Mesenchymal stem cell (in vitro differentiated cells and primary cell): ENCODE data around the gene PGF.

Experiments
- DNase-seq: peaks from one replicate; pipeline ENCODE4 v3.0.0-alpha.2; 2013
- H2AFZ ChIP-seq: one replicate; pipeline ENCODE4 v1.6.1; 2013; ENCODE audit warnings: low read depth, mild to moderate bottlenecking, control low read depth, inconsistent platforms, low read length, moderate library complexity
- H2AK5ac ChIP-seq: 2 replicates; pipeline ENCODE4 v1.6.1; 2013; ENCODE audit warnings: low read length, moderate library complexity, mild to moderate bottlenecking, inconsistent platforms; ENCODE audit not compliant: severe bottlenecking
- H2BK120ac ChIP-seq: one replicate; pipeline ENCODE4 v1.6.1; 2013; ENCODE audit warnings: low read depth, mild to moderate bottlenecking, inconsistent platforms, low read length, moderate library complexity
- H2BK12ac ChIP-seq, 2 experiments: one replicate each; pipeline ENCODE4 v1.6.1; 2013; ENCODE audit warnings: inconsistent platforms in 2 of 2, low read length in 2 of 2, mild to moderate bottlenecking in 2 of 2, moderate library complexity in 2 of 2, control low read depth in 1 of 2
- H2BK15ac ChIP-seq: one replicate; pipeline ENCODE4 v1.6.1; 2013; ENCODE audit warnings: mild to moderate bottlenecking, low read depth, inconsistent platforms; ENCODE audit not compliant: poor library complexity, severe bottlenecking
- H2BK5ac ChIP-seq: 2 replicates; pipeline ENCODE4 v1.6.1; 2013; ENCODE audit warnings: low read depth, mild to moderate bottlenecking, low read length, control low read depth, inconsistent platforms; ENCODE audit not compliant: poor library complexity, severe bottlenecking
- H3K14ac ChIP-seq, 2 experiments: one replicate each; pipeline ENCODE4 v1.6.1; 2013; ENCODE audit warnings: inconsistent platforms in 2 of 2, low read length in 2 of 2, control low read depth in 1 of 2, mild to moderate bottlenecking in 1 of 2, moderate library complexity in 1 of 2
- H3K18ac ChIP-seq, 2 experiments: one replicate each; pipeline ENCODE4 v1.6.1; 2013; ENCODE audit warnings: inconsistent platforms in 2 of 2, low read length in 2 of 2, control low read depth in 1 of 2, low read depth in 1 of 2, mild to moderate bottlenecking in 1 of 2
- H3K23ac ChIP-seq, 2 experiments: one replicate each; pipeline ENCODE4 v1.6.1; 2013; ENCODE audit warnings: inconsistent platforms in 2 of 2, low read length in 2 of 2, mild to moderate bottlenecking in 2 of 2, moderate library complexity in 2 of 2, control low read depth in 1 of 2
- H3K27ac ChIP-seq: 2 replicates; pipeline ENCODE4 v1.5.1; 2013; ENCODE audit warnings: mild to moderate bottlenecking, moderate library complexity, low read length, control low read depth, inconsistent platforms; ENCODE audit not compliant: poor library complexity, severe bottlenecking
- H3K27me3 ChIP-seq, 2 experiments: 2 replicates each; pipeline versions ENCODE4 v1.6.1 to v1.7.0; 2013; ENCODE audit warnings: low read length in 2 of 2, mild to moderate bottlenecking in 2 of 2, moderate library complexity in 2 of 2, control low read depth in 1 of 2, inconsistent platforms in 1 of 2; ENCODE audit not compliant: control insufficient read depth in 1 of 2, insufficient read depth in 1 of 2
- H3K36me3 ChIP-seq, 2 experiments: 2 replicates each; pipeline versions ENCODE4 v1.6.1 to v1.7.0; 2013; ENCODE audit warnings: low read length in 2 of 2, control low read depth in 1 of 2, inconsistent platforms in 1 of 2, low read depth in 1 of 2, mild to moderate bottlenecking in 1 of 2; ENCODE audit not compliant: insufficient read depth in 2 of 2, control insufficient read depth in 1 of 2
- H3K4ac ChIP-seq, 2 experiments: one replicate each; pipeline ENCODE4 v1.6.1; 2013; ENCODE audit warnings: inconsistent platforms in 2 of 2, low read length in 2 of 2, mild to moderate bottlenecking in 2 of 2, moderate library complexity in 2 of 2, control low read depth in 1 of 2, low read depth in 1 of 2
- H3K4me1 ChIP-seq: 2 replicates; pipeline ENCODE4 v1.6.1; 2013; ENCODE audit warnings: low read depth, low read length, control low read depth; ENCODE audit not compliant: control insufficient read depth, insufficient read depth
- H3K4me2 ChIP-seq: 2 replicates; pipeline ENCODE4 v1.6.1; 2013; ENCODE audit warnings: low read length, mild to moderate bottlenecking, inconsistent platforms; ENCODE audit not compliant: poor library complexity, severe bottlenecking
- H3K4me3 ChIP-seq, 2 experiments: 2 replicates each; pipeline versions ENCODE4 v1.5.1 to v1.7.0; 2013; ENCODE audit warnings: low read length in 2 of 2, mild to moderate bottlenecking in 2 of 2, control low read depth in 1 of 2, low read depth in 1 of 2; ENCODE audit not compliant: insufficient read depth in 1 of 2
- H3K79me1 ChIP-seq: replicated peaks from 2 replicates; pipeline ENCODE4 v1.6.1; 2013; ENCODE audit warnings: mild to moderate bottlenecking, control low read depth, low read length, inconsistent platforms; ENCODE audit not compliant: poor library complexity, severe bottlenecking
- H3K9ac ChIP-seq: 2 replicates; pipeline ENCODE4 v1.7.0; 2013; ENCODE audit warnings: mild to moderate bottlenecking, low read length, moderate library complexity
- H3K9me3 ChIP-seq: 2 replicates; pipeline ENCODE4 v1.7.0; 2013; ENCODE audit warnings: mild to moderate bottlenecking, low read length; ENCODE audit not compliant: control insufficient read depth
- H4K8ac ChIP-seq: one replicate; pipeline ENCODE4 v1.6.1; 2013; ENCODE audit warnings: inconsistent platforms, mild to moderate bottlenecking, low read length, moderate library complexity
- H4K91ac ChIP-seq: one replicate; pipeline ENCODE4 v1.6.1; 2013; ENCODE audit warnings: mild to moderate bottlenecking, low read length, inconsistent platforms
- WGBS: methylation state at CpG from one replicate; pipeline ENCODE4 v1.1.7; 2013; ENCODE audit warnings: mixed read lengths; 5-methylcytosine and 5-hydroxymethylcytosine counted together

Gene PGF

GRCh38 chr14:74936731-74937130, 18.7 kb downstream of the PGF start:
- H2BK15ac ChIP-seq = no peak overlapping the region
- H3K4me3 ChIP-seq = no peak overlapping the region
- H3K79me1 ChIP-seq = no peaks in the 10 kb centered on the region
- no peak overlapping the region for H2AFZ ChIP-seq
- H2BK5ac ChIP-seq = no peak overlapping the region
- no peak overlapping the region for H3K9ac ChIP-seq
- no peak overlapping the region for H3K4me2 ChIP-seq
- H2AK5ac ChIP-seq = no peak overlapping the region
- no peak overlapping the region for H3K18ac ChIP-seq
- no peak overlapping the region for H3K27ac ChIP-seq
- H3K4me1 ChIP-seq = peaks cover 21% of the 10 kb centered on the region
- H3K27me3 ChIP-seq = peaks cover 0 to 3% of the 10 kb centered on the region in 2 experiments
- DNase-seq = no peak
- 93% methylated on average over 8 of the region's 8 CpGs for WGBS
- no peak overlapping the region for H4K8ac ChIP-seq
- no peak overlapping the region for H2BK12ac ChIP-seq
- H3K36me3 ChIP-seq = no peaks in the 10 kb centered on the region
- H3K14ac ChIP-seq = no peak overlapping the region
- H2BK120ac ChIP-seq = no peak overlapping the region
- H3K23ac ChIP-seq = no peak overlapping the region
- H4K91ac ChIP-seq = no peak overlapping the region
- no peaks in the 10 kb centered on the region for H3K9me3 ChIP-seq
- no peak overlapping the region for H3K4ac ChIP-seq

- Histone ChIP-seq H3K9ac (no peak overlapping the region), H3K4me2 (no peak overlapping the region), H3K27ac (no peak overlapping the region), H2BK12ac (no peak overlapping the region), H2BK15ac (no peak overlapping the region), H2BK120ac (no peak overlapping the region), H4K91ac (no peak overlapping the region), H2AFZ (no peak overlapping the region), H3K79me1 (no peaks in the 10 kb centered on the region), H3K27me3 (peaks cover 0 to 3% of the 10 kb centered on the region in 2 experiments), H2BK5ac (no peak overlapping the region), H3K23ac (no peak overlapping the region), H3K36me3 (no peaks in the 10 kb centered on the region), H4K8ac (no peak overlapping the region), H3K14ac (no peak overlapping the region), H3K4ac (no peak overlapping the region), H3K18ac (no peak overlapping the region), H3K9me3 (no peaks in the 10 kb centered on the region), H3K4me1 (peaks cover 15% of the 10 kb centered on the region), H3K4me3 (no peak overlapping the region), H2AK5ac (no peak overlapping the region)
- DNase-seq = no peak
- 94% methylated on average over 11 of the region's 11 CpGs for WGBS
Measured at GRCh38 chr14:74936151-74936550, 19.2 kb downstream of the PGF start.

GRCh38 chr14:74935360-74935680, 20.1 kb downstream of the PGF start:
- H3K23ac ChIP-seq = no peak overlapping the region
- no peaks in the 10 kb centered on the region for H3K36me3 ChIP-seq
- H3K4me2 ChIP-seq = no peak overlapping the region
- H3K4ac ChIP-seq = peak overlapping the region in 1 of 2 experiments; percentile 54
- H3K9ac ChIP-seq = no peak overlapping the region
- 73% methylated on average over 3 of the region's 9 CpGs for WGBS
- no peak overlapping the region for H4K91ac ChIP-seq
- no peak overlapping the region for H3K27ac ChIP-seq
- peak overlapping the region; percentile 43 for H4K8ac ChIP-seq
- H3K9me3 ChIP-seq = no peaks in the 10 kb centered on the region
- no peak overlapping the region for H3K18ac ChIP-seq
- H3K4me1 ChIP-seq = peaks cover 12% of the 10 kb centered on the region
- H2BK120ac ChIP-seq = no peak overlapping the region
- H2AFZ ChIP-seq = no peak overlapping the region
- no peak overlapping the region for H2AK5ac ChIP-seq
- no peak overlapping the region for H3K4me3 ChIP-seq
- no peaks in the 10 kb centered on the region for H3K79me1 ChIP-seq
- H2BK12ac ChIP-seq = peak overlapping the region; percentile 37 to 55
- no peak overlapping the region for H3K14ac ChIP-seq
- H2BK15ac ChIP-seq = peak overlapping the region; percentile 71
- DNase-seq = no peak
- H3K27me3 ChIP-seq = peaks cover 0 to 3% of the 10 kb centered on the region in 2 experiments
- H2BK5ac ChIP-seq = no peak overlapping the region

- H3K4ac ChIP-seq = no peak overlapping the region
- no peak overlapping the region for H3K14ac ChIP-seq
- no peak overlapping the region for H3K23ac ChIP-seq
- WGBS = 72% methylated on average over 26 of the region's 26 CpGs
- no peak overlapping the region for H2BK5ac ChIP-seq
- no peak overlapping the region for H2AK5ac ChIP-seq
- DNase-seq = no peak
- H3K27ac ChIP-seq = no peak overlapping the region
- H3K4me1 ChIP-seq = peaks cover 6% of the 10 kb centered on the region
- H3K4me3 ChIP-seq = no peak overlapping the region
- H3K36me3 ChIP-seq = no peaks in the 10 kb centered on the region
- no peak overlapping the region for H3K9ac ChIP-seq
- no peak overlapping the region for H3K4me2 ChIP-seq
- peak overlapping the region; percentile 43 for H4K8ac ChIP-seq
- no peak overlapping the region for H2BK15ac ChIP-seq
- H3K9me3 ChIP-seq = no peaks in the 10 kb centered on the region
- no peak overlapping the region for H3K18ac ChIP-seq
- peaks cover 0 to 3% of the 10 kb centered on the region in 2 experiments for H3K27me3 ChIP-seq
- peak overlapping the region; percentile 37 to 55 for H2BK12ac ChIP-seq
- H2AFZ ChIP-seq = no peak overlapping the region
- no peak overlapping the region for H2BK120ac ChIP-seq
- no peak overlapping the region for H4K91ac ChIP-seq
- no peaks in the 10 kb centered on the region for H3K79me1 ChIP-seq
Measured at GRCh38 chr14:74934476-74935359, 20.7 kb downstream of the PGF start.
